Ectodermal cell (in vitro differentiated cells): ENCODE measurements around the gene TRIL.

ENCODE experiments used
- H3K27ac ChIP-seq: 2 replicates; pipeline ENCODE4 v1.7.0; 2013; ENCODE audit warnings: mild to moderate bottlenecking, low read depth, low read length; ENCODE audit not compliant: insufficient read depth, poor library complexity, severe bottlenecking
- H3K27me3 ChIP-seq: 2 replicates; pipeline ENCODE4 v1.7.0; 2013; ENCODE audit warnings: mild to moderate bottlenecking, low read length; ENCODE audit not compliant: insufficient read depth, control insufficient read depth, poor library complexity, severe bottlenecking
- H3K36me3 ChIP-seq: one replicate; pipeline ENCODE4 v1.7.0; 2013; ENCODE audit warnings: low read length; ENCODE audit not compliant: control insufficient read depth, insufficient read depth
- H3K4me1 ChIP-seq: one replicate; pipeline ENCODE4 v1.7.0; 2013; ENCODE audit warnings: low read length; ENCODE audit not compliant: control insufficient read depth, insufficient read depth
- H3K4me3 ChIP-seq: 2 replicates; pipeline ENCODE4 v1.7.0; 2013; ENCODE audit warnings: low read depth, low read length, control low read depth; ENCODE audit not compliant: insufficient read depth
- H3K9me3 ChIP-seq: 2 replicates; pipeline ENCODE4 v1.7.0; 2013; ENCODE audit warnings: mild to moderate bottlenecking, low read length, moderate library complexity; ENCODE audit not compliant: control insufficient read depth
- WGBS, 2 experiments: methylation state at CpG; one replicate each; pipeline ENCODE4 v1.1.7; 2013; ENCODE audit warnings: missing lambda C conversion rate in 2 of 2; 5-methylcytosine and 5-hydroxymethylcytosine counted together

The TRIL gene

GRCh38 chr7:28983396-28984190 lies 25.5 kb upstream of the TRIL start:
- WGBS, 2 experiments: 96 to 98% methylated on average over 4 of the region's 4 CpGs
- Histone ChIP-seq H3K9me3 (no peaks in the 10 kb centered on the region), H3K27ac (no peak overlapping the region), H3K4me3 (no peak overlapping the region), H3K4me1 (peaks cover 35% of the 10 kb centered on the region), H3K27me3 (no peaks in the 10 kb centered on the region), H3K36me3 (no peaks in the 10 kb centered on the region)

GRCh38 chr7:28981161-28981465 lies 23.0 kb upstream of the TRIL start:
- H3K27me3 ChIP-seq: no peaks in the 10 kb centered on the region
- no peak overlapping the region for H3K27ac ChIP-seq
- no peaks in the 10 kb centered on the region for H3K9me3 ChIP-seq
- no peaks in the 10 kb centered on the region for H3K36me3 ChIP-seq
- H3K4me3 ChIP-seq: no peak overlapping the region
- 95 to 96% methylated on average over 4 of the region's 4 CpGs for WGBS, 2 experiments
- H3K4me1 ChIP-seq: peaks cover 25% of the 10 kb centered on the region

- H3K9me3 ChIP-seq: no peaks in the 10 kb centered on the region
- no peak overlapping the region for H3K4me3 ChIP-seq
- no peaks in the 10 kb centered on the region for H3K27me3 ChIP-seq
- H3K27ac ChIP-seq: no peak overlapping the region
- H3K4me1 ChIP-seq: peaks cover 22% of the 10 kb centered on the region
- 93 to 95% methylated on average over 8 of the region's 8 CpGs for WGBS, 2 experiments
- no peaks in the 10 kb centered on the region for H3K36me3 ChIP-seq
Observed at GRCh38 chr7:28980451-28981160, 22.5 kb upstream of the TRIL start.

- Histone ChIP-seq H3K27me3 (no peaks in the 10 kb centered on the region), H3K27ac (no peak overlapping the region), H3K4me1 (peaks cover 14% of the 10 kb centered on the region), H3K4me3 (no peak overlapping the region), H3K9me3 (no peaks in the 10 kb centered on the region), H3K36me3 (no peaks in the 10 kb centered on the region)
- 87 to 88% methylated on average over 3 of the region's 3 CpGs for WGBS, 2 experiments
Observed at GRCh38 chr7:28979776-28980175, 21.6 kb upstream of the TRIL start.

GRCh38 chr7:28977881-28978280 lies 19.8 kb upstream of the TRIL start:
- Histone ChIP-seq H3K9me3 (no peaks in the 10 kb centered on the region), H3K4me3 (no peak overlapping the region), H3K27me3 (no peaks in the 10 kb centered on the region), H3K4me1 (peaks cover 4% of the 10 kb centered on the region), H3K27ac (no peak overlapping the region), H3K36me3 (no peaks in the 10 kb centered on the region)
- 93 to 95% methylated on average over 1 of the region's 1 CpG for WGBS, 2 experiments

GRCh38 chr7:28976022-28976421 lies 17.9 kb upstream of the TRIL start:
- WGBS, 2 experiments: 94 to 96% methylated on average over 3 of the region's 3 CpGs
- peaks cover 4% of the 10 kb centered on the region for H3K4me1 ChIP-seq
- H3K27ac ChIP-seq: no peak overlapping the region
- H3K9me3 ChIP-seq: no peaks in the 10 kb centered on the region
- no peaks in the 10 kb centered on the region for H3K36me3 ChIP-seq
- H3K4me3 ChIP-seq: no peak overlapping the region
- no peaks in the 10 kb centered on the region for H3K27me3 ChIP-seq

GRCh38 chr7:28973591-28973990 lies 15.5 kb upstream of the TRIL start:
- Histone ChIP-seq H3K4me3 (no peak overlapping the region), H3K36me3 (no peaks in the 10 kb centered on the region), H3K27ac (no peak overlapping the region), H3K9me3 (no peaks in the 10 kb centered on the region), H3K4me1 (no peaks in the 10 kb centered on the region), H3K27me3 (no peaks in the 10 kb centered on the region)
- WGBS, 2 experiments: 92 to 96% methylated on average over 3 of the region's 3 CpGs

GRCh38 chr7:28964056-28964455 lies 5.9 kb upstream of the TRIL start:
- H3K4me3 ChIP-seq: no peak overlapping the region
- peaks cover 9% of the 10 kb centered on the region for H3K4me1 ChIP-seq
- H3K36me3 ChIP-seq: no peaks in the 10 kb centered on the region
- peaks cover 5% of the 10 kb centered on the region for H3K27me3 ChIP-seq
- H3K9me3 ChIP-seq: no peaks in the 10 kb centered on the region
- no peak overlapping the region for H3K27ac ChIP-seq
- WGBS, 2 experiments: 90% methylated on average over 2 of the region's 2 CpGs

GRCh38 chr7:28961972-28962371 lies 3.8 kb upstream of the TRIL start:
- Histone ChIP-seq H3K4me3 (no peak overlapping the region), H3K9me3 (no peaks in the 10 kb centered on the region), H3K27ac (no peak overlapping the region), H3K4me1 (peaks cover 12% of the 10 kb centered on the region), H3K36me3 (no peaks in the 10 kb centered on the region), H3K27me3 (peaks cover 21% of the 10 kb centered on the region)
- WGBS, 2 experiments: 41 to 43% methylated on average over 5 of the region's 5 CpGs

- WGBS, 2 experiments: 86 to 90% methylated on average over 7 of the region's 7 CpGs
- Histone ChIP-seq H3K27me3 (peaks cover 38% of the 10 kb centered on the region), H3K4me1 (peaks cover 15% of the 10 kb centered on the region), H3K9me3 (no peaks in the 10 kb centered on the region), H3K36me3 (no peaks in the 10 kb centered on the region), H3K4me3 (no peak overlapping the region), H3K27ac (no peak overlapping the region)
Observed at GRCh38 chr7:28960071-28960840, 2.1 kb upstream of the TRIL start.
